WTC11 (cell line): ENCODE results near the gene CHST15.

Experiments used
- ATF6 ChIP-seq: sonication (generic); formaldehyde crosslinking; IDR thresholded peaks from 2 replicates; pipeline ENCODE4 v1.8.1; 2023; ENCODE audit warnings: mild to moderate bottlenecking, missing genetic modification reagents
- CTCF ChIP-seq: fragments of 200-600 bp; IDR thresholded peaks from 2 replicates; pipeline ENCODE4 v1.8.0; 2022; ENCODE audit warnings: antibody characterized with exemption
- ELF4 ChIP-seq: sonication (generic); formaldehyde crosslinking; IDR thresholded peaks from 2 replicates; pipeline ENCODE4 v1.8.1; 2022; ENCODE audit warnings: low read depth, mild to moderate bottlenecking, moderate library complexity, missing genetic modification reagents
- OVOL2 ChIP-seq: fragments of 250-450 bp; sonication (Bioruptor Pico); IDR thresholded peaks from 2 replicates; pipeline ENCODE4 v1.9.0; 2021; ENCODE audit warnings: mild to moderate bottlenecking, borderline replicate concordance
- SMAD3 ChIP-seq: sonication (generic); formaldehyde crosslinking; IDR thresholded peaks from 2 replicates; pipeline ENCODE4 v1.8.0; 2022; ENCODE audit warnings: missing genetic modification reagents, mild to moderate bottlenecking, borderline replicate concordance
- TCF7 ChIP-seq: sonication (generic); formaldehyde crosslinking; IDR thresholded peaks from 2 replicates; pipeline ENCODE4 v1.8.0; 2022; ENCODE audit warnings: mild to moderate bottlenecking, low read depth, missing genetic modification reagents, moderate library complexity
- USF1 ChIP-seq: sonication (generic); formaldehyde crosslinking; IDR thresholded peaks from 2 replicates; pipeline ENCODE4 v1.8.0; 2022; ENCODE audit warnings: mild to moderate bottlenecking, missing genetic modification reagents
- ZMAT4 ChIP-seq: fragments of 250-450 bp; sonication (Bioruptor Pico); IDR thresholded peaks from 2 replicates; pipeline ENCODE4 v1.9.0; 2021; ENCODE audit warnings: mild to moderate bottlenecking
- ZNF232 ChIP-seq: sonication (generic); formaldehyde crosslinking; IDR thresholded peaks from 2 replicates; pipeline ENCODE4 v1.8.0; 2022; ENCODE audit warnings: mild to moderate bottlenecking, missing genetic modification reagents
- ZNF281 ChIP-seq: sonication (generic); formaldehyde crosslinking; IDR thresholded peaks from 2 replicates; pipeline ENCODE4 v1.8.0; 2023; ENCODE audit warnings: mild to moderate bottlenecking, missing genetic modification reagents
- TF ChIP-seq, protein P1 (sequence below): sonication (generic); formaldehyde crosslinking; IDR thresholded peaks from 2 replicates; pipeline ENCODE4 v1.8.1; 2022; ENCODE audit warnings: low read depth, missing genetic modification reagents, borderline replicate concordance

DNA sequence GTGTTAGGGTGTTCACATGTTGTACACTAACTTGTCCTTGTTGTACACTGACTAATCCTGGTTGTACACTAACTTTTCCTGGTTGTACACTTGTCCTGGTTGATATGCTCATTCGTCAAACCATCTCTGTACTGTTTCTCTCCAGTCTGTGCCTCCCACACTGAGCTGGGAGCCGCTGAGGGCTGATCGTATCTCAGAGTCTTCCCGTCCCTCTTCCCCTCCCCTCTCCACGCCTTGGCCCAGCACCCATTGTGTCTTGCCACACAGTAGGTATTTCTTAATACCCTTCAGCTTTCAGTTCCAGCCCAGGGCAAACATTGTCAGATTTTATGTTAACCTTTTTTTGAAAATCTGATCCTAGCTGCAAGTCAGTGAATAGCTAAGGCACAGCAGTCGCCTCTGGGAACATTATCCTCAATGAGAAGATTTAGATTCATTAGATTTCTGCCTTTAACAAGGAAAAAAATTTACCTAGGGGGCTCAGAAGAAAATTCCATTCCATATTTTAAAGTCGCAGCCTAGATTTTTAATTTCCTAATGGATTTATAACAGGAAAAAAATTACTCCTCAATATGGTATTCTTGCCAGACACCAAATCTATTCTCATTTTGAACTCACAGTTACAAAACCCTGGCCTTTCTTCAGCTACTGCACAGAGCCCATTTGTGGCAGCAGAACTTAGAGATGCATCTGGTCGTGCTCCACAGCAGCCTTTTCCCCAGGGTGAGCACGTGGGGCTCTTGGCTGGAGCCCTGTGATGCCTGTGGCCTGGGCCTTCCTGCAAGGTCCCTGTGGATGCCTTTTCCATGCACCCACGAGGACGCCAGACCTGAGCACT lies 33.0 kb upstream of the CHST15 start:
- TF ChIP-seq CTCF (no peak), OVOL2 (CRISPR knock-in tag) (no peak), ZMAT4 (CRISPR knock-in tag) (no peak), ZNF281 (CRISPR knock-in tag) (no peak), TCF7 (no peak), ZNF232 (CRISPR knock-in tag) (no peak), USF1 (CRISPR knock-in tag) (no peak), ELF4 (CRISPR knock-in tag) (no peak), SMAD3 (CRISPR knock-in tag) (no peak), ATF6 (CRISPR knock-in tag) (no peak)
- TF ChIP-seq, protein P1, sequence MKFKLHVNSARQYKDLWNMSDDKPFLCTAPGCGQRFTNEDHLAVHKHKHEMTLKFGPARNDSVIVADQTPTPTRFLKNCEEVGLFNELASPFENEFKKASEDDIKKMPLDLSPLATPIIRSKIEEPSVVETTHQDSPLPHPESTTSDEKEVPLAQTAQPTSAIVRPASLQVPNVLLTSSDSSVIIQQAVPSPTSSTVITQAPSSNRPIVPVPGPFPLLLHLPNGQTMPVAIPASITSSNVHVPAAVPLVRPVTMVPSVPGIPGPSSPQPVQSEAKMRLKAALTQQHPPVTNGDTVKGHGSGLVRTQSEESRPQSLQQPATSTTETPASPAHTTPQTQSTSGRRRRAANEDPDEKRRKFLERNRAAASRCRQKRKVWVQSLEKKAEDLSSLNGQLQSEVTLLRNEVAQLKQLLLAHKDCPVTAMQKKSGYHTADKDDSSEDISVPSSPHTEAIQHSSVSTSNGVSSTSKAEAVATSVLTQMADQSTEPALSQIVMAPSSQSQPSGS (CRISPR knock-in tag), result no peak
